WTC11 (cell line): Measurements from ENCODE around the gene IL1RN. TPM values are rescaled to one million over a fixed set of nuclear protein-coding genes. Genes with fewer than 3 reads are reported as not detected.
A peak's percentile ranks its signal among the peaks of the same experiment; 100 is the strongest.

Experiments used
- ATAC-seq: fragments of 200-7000 bp; cut with Tn5 transposase; 2 replicates; pipeline ENCODE4 v1.10.0; 2021; ENCODE audit warnings: mild to moderate bottlenecking, moderate library complexity
- CTCF ChIA-PET: fragments of 300-600 bp; sonication (Branson Sonifier 250); formaldehyde crosslinking; loops from one replicate; lab custom pipeline; 2021; ENCODE audit warnings: antibody characterized with exemption; lab: Charles Lee
- POLR2A ChIA-PET: fragments of 350-600 bp; sonication (Branson Sonifier 250); formaldehyde crosslinking; loops from one replicate; lab custom pipeline; 2021; ENCODE audit warnings: antibody characterized with exemption; lab: Charles Lee
- DNase-seq: peaks from one replicate; pipeline ENCODE4 v3.0.0; 2021; ENCODE audit warnings: low spot score
- H3K27ac Mint-ChIP-seq: 2 replicates; pipeline ENCODE4 v1.8.0; 2021; ENCODE audit warnings: mixed read lengths
- H3K27me3 Mint-ChIP-seq: 2 replicates; pipeline ENCODE4 v1.8.0; 2021; ENCODE audit warnings: low read depth, mild to moderate bottlenecking, moderate library complexity, mixed read lengths
- H3K36me3 Mint-ChIP-seq: 2 replicates; pipeline ENCODE4 v1.8.0; 2021; ENCODE audit warnings: mixed read lengths
- H3K4me1 Mint-ChIP-seq: 2 replicates; pipeline ENCODE4 v1.8.0; 2022; ENCODE audit warnings: mixed read lengths
- H3K4me3 Mint-ChIP-seq: 2 replicates; pipeline ENCODE4 v1.8.0; 2021; ENCODE audit warnings: mild to moderate bottlenecking, moderate library complexity, mixed read lengths
- H3K9me3 Mint-ChIP-seq: 2 replicates; pipeline ENCODE4 v1.8.0; 2021; ENCODE audit warnings: mixed read lengths
- ATF1 ChIP-seq: sonication (generic); formaldehyde crosslinking; IDR thresholded peaks from 2 replicates; pipeline ENCODE4 v1.8.1; 2023; ENCODE audit warnings: mild to moderate bottlenecking, moderate library complexity, missing genetic modification reagents
- CREM ChIP-seq: sonication (generic); formaldehyde crosslinking; IDR thresholded peaks from 2 replicates; pipeline ENCODE4 v1.8.1; 2022; ENCODE audit warnings: mild to moderate bottlenecking, missing genetic modification reagents, moderate library complexity
- EMX1 ChIP-seq: fragments of 250-450 bp; sonication (Bioruptor Pico); IDR thresholded peaks from 2 replicates; pipeline ENCODE4 v1.8.0; 2021; ENCODE audit warnings: mild to moderate bottlenecking
- ESRRA ChIP-seq: sonication (generic); formaldehyde crosslinking; IDR thresholded peaks from 2 replicates; pipeline ENCODE4 v1.8.1; 2022; ENCODE audit warnings: mild to moderate bottlenecking, missing genetic modification reagents, borderline replicate concordance
- NFE2L1 ChIP-seq: sonication (generic); formaldehyde crosslinking; IDR thresholded peaks from 2 replicates; pipeline ENCODE4 v1.8.1; 2023; ENCODE audit warnings: missing genetic modification reagents
- PRRX2 ChIP-seq: fragments of 250-450 bp; sonication (Bioruptor Pico); IDR thresholded peaks from 2 replicates; pipeline ENCODE4 v1.8.0; 2021; ENCODE audit warnings: mild to moderate bottlenecking
- SMAD4 ChIP-seq: sonication (generic); formaldehyde crosslinking; IDR thresholded peaks from 2 replicates; pipeline ENCODE4 v1.8.0; 2022; ENCODE audit warnings: mild to moderate bottlenecking, missing genetic modification reagents
- SOX15 ChIP-seq: fragments of 250-450 bp; sonication (Bioruptor Pico); IDR thresholded peaks from 2 replicates; pipeline ENCODE4 v1.9.0; 2021; ENCODE audit warnings: mild to moderate bottlenecking
- ZNF138 ChIP-seq: sonication (generic); formaldehyde crosslinking; conservative IDR thresholded peaks from 2 replicates; pipeline ENCODE4 v1.8.1; 2022; ENCODE audit warnings: mild to moderate bottlenecking, moderate library complexity, missing genetic modification reagents
- ZNF317 ChIP-seq: sonication (generic); formaldehyde crosslinking; IDR thresholded peaks from 2 replicates; pipeline ENCODE4 v1.8.1; 2023; ENCODE audit warnings: low read depth, mild to moderate bottlenecking, moderate library complexity, missing genetic modification reagents, borderline replicate concordance
- ZNF671 ChIP-seq: fragments of 250-450 bp; sonication (Bioruptor Pico); IDR thresholded peaks from 2 replicates; pipeline ENCODE4 v1.8.0; 2021; ENCODE audit warnings: mild to moderate bottlenecking
- total RNA-seq: library from RNA; stranded (reverse); gene quantifications from 3 replicates; pipeline ENCODE4 v1.2.3, GENCODE V29; 2021
- TF ChIP-seq, protein P1 (sequence below): sonication (generic); formaldehyde crosslinking; IDR thresholded peaks from 2 replicates; pipeline ENCODE4 v1.8.0; 2023; ENCODE audit warnings: missing genetic modification reagents, mild to moderate bottlenecking, borderline replicate concordance
- TF ChIP-seq, protein P2 (sequence below): sonication (generic); formaldehyde crosslinking; IDR thresholded peaks from 2 replicates; pipeline ENCODE4 v1.8.0; 2022; ENCODE audit warnings: missing genetic modification reagents
- TF ChIP-seq, protein P3 (sequence below): sonication (generic); formaldehyde crosslinking; IDR thresholded peaks from 2 replicates; pipeline ENCODE4 v1.8.0; 2022; ENCODE audit warnings: mild to moderate bottlenecking, missing genetic modification reagents
- TF ChIP-seq, protein P4 (sequence below): sonication (generic); formaldehyde crosslinking; IDR thresholded peaks from 2 replicates; pipeline ENCODE4 v1.8.0; 2023; ENCODE audit warnings: missing genetic modification reagents
- TF ChIP-seq, protein P5 (sequence below): fragments of 250-450 bp; sonication (Bioruptor Pico); conservative IDR thresholded peaks from 2 replicates; pipeline ENCODE4 v1.9.0; 2021; ENCODE audit warnings: mild to moderate bottlenecking
- TF ChIP-seq, protein P6 (sequence below): sonication (generic); formaldehyde crosslinking; IDR thresholded peaks from 2 replicates; pipeline ENCODE4 v1.8.1; 2022; ENCODE audit warnings: missing genetic modification reagents, borderline replicate concordance

IL1RN gene
- total RNA-seq, 1 experiment from 2014 or later = not detected

DNA sequence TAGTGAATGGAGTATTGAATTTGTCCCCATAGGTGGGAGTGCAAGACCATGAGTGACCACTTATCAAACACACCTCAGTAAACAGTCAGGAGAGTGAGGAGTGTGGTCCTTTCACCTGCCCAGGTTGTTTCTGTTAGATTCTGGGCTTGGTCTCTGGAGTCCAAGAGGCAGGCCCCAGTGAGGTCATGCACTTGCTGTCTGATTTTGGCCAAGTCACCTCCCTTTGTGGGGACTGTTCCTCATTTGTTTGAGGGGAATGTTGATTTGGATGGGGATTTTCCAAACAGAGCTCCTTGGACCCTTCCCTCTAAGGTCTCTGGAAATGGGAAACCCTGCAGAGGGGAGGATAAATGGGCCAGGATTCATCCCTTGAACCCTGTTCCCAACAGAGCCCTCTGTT lies 7.3 kb downstream of the IL1RN start:
- ChIA-PET POLR2A (no interaction called here), CTCF (interaction anchor here (4.5 to 5.2 kb wide), 2 partner anchors 56 to 65 kb away, joined by 68 to 155 read pairs; no protein-coding TSS in a partner anchor)
- ATAC-seq (no peak), DNase-seq (no peak)
- no peaks in the 10 kb centered on the region for H3K27me3 Mint-ChIP-seq
- TF ChIP-seq SMAD4 (CRISPR knock-in tag) = no peak
- no peak for TF ChIP-seq ESRRA (CRISPR knock-in tag)
- TF ChIP-seq PRRX2 (CRISPR knock-in tag) = no peak
- TF ChIP-seq, protein P1, sequence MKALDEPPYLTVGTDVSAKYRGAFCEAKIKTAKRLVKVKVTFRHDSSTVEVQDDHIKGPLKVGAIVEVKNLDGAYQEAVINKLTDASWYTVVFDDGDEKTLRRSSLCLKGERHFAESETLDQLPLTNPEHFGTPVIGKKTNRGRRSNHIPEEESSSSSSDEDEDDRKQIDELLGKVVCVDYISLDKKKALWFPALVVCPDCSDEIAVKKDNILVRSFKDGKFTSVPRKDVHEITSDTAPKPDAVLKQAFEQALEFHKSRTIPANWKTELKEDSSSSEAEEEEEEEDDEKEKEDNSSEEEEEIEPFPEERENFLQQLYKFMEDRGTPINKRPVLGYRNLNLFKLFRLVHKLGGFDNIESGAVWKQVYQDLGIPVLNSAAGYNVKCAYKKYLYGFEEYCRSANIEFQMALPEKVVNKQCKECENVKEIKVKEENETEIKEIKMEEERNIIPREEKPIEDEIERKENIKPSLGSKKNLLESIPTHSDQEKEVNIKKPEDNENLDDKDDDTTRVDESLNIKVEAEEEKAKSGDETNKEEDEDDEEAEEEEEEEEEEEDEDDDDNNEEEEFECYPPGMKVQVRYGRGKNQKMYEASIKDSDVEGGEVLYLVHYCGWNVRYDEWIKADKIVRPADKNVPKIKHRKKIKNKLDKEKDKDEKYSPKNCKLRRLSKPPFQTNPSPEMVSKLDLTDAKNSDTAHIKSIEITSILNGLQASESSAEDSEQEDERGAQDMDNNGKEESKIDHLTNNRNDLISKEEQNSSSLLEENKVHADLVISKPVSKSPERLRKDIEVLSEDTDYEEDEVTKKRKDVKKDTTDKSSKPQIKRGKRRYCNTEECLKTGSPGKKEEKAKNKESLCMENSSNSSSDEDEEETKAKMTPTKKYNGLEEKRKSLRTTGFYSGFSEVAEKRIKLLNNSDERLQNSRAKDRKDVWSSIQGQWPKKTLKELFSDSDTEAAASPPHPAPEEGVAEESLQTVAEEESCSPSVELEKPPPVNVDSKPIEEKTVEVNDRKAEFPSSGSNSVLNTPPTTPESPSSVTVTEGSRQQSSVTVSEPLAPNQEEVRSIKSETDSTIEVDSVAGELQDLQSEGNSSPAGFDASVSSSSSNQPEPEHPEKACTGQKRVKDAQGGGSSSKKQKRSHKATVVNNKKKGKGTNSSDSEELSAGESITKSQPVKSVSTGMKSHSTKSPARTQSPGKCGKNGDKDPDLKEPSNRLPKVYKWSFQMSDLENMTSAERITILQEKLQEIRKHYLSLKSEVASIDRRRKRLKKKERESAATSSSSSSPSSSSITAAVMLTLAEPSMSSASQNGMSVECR = no peak
- TF ChIP-seq, protein P2, sequence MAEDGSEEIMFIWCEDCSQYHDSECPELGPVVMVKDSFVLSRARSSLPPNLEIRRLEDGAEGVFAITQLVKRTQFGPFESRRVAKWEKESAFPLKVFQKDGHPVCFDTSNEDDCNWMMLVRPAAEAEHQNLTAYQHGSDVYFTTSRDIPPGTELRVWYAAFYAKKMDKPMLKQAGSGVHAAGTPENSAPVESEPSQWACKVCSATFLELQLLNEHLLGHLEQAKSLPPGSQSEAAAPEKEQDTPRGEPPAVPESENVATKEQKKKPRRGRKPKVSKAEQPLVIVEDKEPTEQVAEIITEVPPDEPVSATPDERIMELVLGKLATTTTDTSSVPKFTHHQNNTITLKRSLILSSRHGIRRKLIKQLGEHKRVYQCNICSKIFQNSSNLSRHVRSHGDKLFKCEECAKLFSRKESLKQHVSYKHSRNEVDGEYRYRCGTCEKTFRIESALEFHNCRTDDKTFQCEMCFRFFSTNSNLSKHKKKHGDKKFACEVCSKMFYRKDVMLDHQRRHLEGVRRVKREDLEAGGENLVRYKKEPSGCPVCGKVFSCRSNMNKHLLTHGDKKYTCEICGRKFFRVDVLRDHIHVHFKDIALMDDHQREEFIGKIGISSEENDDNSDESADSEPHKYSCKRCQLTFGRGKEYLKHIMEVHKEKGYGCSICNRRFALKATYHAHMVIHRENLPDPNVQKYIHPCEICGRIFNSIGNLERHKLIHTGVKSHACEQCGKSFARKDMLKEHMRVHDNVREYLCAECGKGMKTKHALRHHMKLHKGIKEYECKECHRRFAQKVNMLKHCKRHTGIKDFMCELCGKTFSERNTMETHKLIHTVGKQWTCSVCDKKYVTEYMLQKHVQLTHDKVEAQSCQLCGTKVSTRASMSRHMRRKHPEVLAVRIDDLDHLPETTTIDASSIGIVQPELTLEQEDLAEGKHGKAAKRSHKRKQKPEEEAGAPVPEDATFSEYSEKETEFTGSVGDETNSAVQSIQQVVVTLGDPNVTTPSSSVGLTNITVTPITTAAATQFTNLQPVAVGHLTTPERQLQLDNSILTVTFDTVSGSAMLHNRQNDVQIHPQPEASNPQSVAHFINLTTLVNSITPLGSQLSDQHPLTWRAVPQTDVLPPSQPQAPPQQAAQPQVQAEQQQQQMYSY = no peak
- TF ChIP-seq, protein P3, sequence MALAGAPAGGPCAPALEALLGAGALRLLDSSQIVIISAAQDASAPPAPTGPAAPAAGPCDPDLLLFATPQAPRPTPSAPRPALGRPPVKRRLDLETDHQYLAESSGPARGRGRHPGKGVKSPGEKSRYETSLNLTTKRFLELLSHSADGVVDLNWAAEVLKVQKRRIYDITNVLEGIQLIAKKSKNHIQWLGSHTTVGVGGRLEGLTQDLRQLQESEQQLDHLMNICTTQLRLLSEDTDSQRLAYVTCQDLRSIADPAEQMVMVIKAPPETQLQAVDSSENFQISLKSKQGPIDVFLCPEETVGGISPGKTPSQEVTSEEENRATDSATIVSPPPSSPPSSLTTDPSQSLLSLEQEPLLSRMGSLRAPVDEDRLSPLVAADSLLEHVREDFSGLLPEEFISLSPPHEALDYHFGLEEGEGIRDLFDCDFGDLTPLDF (CRISPR knock-in tag) = no peak
- H3K9me3 Mint-ChIP-seq = no peaks in the 10 kb centered on the region
- no peaks in the 10 kb centered on the region for H3K4me1 Mint-ChIP-seq
- H3K4me3 Mint-ChIP-seq = no peak overlapping the region
- H3K36me3 Mint-ChIP-seq = no peaks in the 10 kb centered on the region
- H3K27ac Mint-ChIP-seq = no peak overlapping the region

DNA sequence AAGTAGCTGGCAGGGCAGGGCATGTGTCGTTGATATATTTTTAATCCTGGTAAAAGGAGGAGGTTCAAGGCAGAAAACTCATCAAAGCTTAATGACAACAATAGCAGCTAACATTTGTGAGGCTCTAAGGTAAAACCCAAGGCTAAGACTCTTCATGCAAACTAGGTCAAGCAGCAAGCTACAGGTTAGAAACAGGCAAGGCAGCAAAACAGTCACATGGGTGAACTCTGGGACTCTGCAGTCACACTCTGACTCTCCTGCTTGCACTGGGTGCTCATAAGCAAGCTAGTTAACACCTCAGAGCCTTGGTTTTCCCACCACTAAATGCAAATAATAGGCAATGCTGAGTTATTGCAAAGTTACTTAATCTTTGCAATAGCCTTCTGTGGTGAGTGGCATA lies 7.9 kb downstream of the IL1RN start:
- ChIA-PET POLR2A (no interaction called here), CTCF (interaction anchor here (4.5 to 5.2 kb wide), 2 partner anchors 56 to 64 kb away, joined by 68 to 155 read pairs; no protein-coding TSS in a partner anchor)
- H3K4me3 Mint-ChIP-seq = no peak overlapping the region
- no peaks in the 10 kb centered on the region for H3K4me1 Mint-ChIP-seq
- H3K27me3 Mint-ChIP-seq = no peaks in the 10 kb centered on the region
- ATAC-seq = no peak
- DNase-seq = no peak
- TF ChIP-seq ATF1 (CRISPR knock-in tag) (no peak), ZNF671 (no peak)
- no peaks in the 10 kb centered on the region for H3K36me3 Mint-ChIP-seq
- no peak overlapping the region for H3K27ac Mint-ChIP-seq
- no peaks in the 10 kb centered on the region for H3K9me3 Mint-ChIP-seq

DNA sequence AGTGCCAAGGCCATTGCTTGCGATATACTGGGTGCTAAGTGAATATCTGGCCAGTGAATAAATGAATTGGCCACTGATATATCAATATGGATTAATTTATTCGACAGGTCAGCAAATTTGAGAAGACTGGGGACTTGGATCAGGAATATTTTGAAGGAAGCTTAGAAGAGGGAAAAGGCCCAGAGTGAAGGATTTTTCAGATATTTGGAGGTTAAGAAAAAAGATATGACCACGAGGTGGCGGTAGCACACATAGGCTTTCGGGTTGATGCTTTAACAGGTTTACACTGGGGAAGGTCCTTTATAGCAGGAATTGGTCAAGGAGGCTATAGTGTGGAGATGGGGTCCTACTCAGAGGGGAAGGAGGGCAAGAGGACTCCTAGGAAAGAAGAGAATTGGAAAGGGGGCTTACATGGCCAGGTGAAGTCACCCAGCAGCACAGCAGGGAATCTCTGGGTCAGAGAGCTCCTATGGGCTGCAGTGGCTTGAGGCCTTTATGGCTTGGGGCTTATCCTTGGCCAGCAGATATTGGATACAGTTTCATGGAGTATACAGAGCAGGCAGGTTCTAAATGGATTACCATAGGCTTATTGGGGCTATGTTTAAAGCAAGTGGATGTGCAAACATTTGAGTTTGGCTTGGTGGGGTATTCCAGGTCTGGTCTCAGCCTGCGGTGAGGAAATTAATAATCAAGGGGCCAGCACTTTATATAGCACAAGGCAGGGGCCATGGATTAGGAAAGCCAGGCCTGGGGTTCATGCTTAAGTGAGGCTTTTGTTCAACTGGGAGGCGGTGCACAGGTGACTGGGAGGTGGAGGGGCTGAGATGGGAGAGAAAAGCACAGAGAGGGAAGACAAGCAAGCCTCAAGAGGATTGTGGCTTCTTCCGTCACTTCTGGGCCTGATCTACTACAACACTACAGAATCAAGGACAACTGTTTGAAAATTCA lies 9.7 kb downstream of the IL1RN start:
- no peaks in the 10 kb centered on the region for H3K4me1 Mint-ChIP-seq
- no peak overlapping the region for H3K4me3 Mint-ChIP-seq
- H3K27me3 Mint-ChIP-seq = no peaks in the 10 kb centered on the region
- H3K27ac Mint-ChIP-seq = no peak overlapping the region
- no peaks in the 10 kb centered on the region for H3K36me3 Mint-ChIP-seq
- POLR2A ChIA-PET = interaction anchor here (0.7 kb wide), 1 partner anchor 134 kb away, joined by 3 read pairs; no protein-coding TSS in a partner anchor
- ATAC-seq = peak; percentile 67
- DNase-seq = peak; percentile 17
- H3K9me3 Mint-ChIP-seq = no peaks in the 10 kb centered on the region
- CTCF ChIA-PET = interaction anchor here (0.7 to 5.2 kb wide), 29 partner anchors 8 to 246 kb away, joined by 3 to 155 read pairs (median 4); partner anchors contain the start of gene PSD4
- TF ChIP-seq, protein P4, sequence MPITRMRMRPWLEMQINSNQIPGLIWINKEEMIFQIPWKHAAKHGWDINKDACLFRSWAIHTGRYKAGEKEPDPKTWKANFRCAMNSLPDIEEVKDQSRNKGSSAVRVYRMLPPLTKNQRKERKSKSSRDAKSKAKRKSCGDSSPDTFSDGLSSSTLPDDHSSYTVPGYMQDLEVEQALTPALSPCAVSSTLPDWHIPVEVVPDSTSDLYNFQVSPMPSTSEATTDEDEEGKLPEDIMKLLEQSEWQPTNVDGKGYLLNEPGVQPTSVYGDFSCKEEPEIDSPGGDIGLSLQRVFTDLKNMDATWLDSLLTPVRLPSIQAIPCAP (CRISPR knock-in tag) = no peak
- TF ChIP-seq ZNF317 (CRISPR knock-in tag) (no peak), NFE2L1 (CRISPR knock-in tag) (no peak), SOX15 (CRISPR knock-in tag) (no peak), ZNF138 (CRISPR knock-in tag) (no peak), EMX1 (CRISPR knock-in tag) (no peak), CREM (CRISPR knock-in tag) (no peak)
- TF ChIP-seq, protein P5, sequence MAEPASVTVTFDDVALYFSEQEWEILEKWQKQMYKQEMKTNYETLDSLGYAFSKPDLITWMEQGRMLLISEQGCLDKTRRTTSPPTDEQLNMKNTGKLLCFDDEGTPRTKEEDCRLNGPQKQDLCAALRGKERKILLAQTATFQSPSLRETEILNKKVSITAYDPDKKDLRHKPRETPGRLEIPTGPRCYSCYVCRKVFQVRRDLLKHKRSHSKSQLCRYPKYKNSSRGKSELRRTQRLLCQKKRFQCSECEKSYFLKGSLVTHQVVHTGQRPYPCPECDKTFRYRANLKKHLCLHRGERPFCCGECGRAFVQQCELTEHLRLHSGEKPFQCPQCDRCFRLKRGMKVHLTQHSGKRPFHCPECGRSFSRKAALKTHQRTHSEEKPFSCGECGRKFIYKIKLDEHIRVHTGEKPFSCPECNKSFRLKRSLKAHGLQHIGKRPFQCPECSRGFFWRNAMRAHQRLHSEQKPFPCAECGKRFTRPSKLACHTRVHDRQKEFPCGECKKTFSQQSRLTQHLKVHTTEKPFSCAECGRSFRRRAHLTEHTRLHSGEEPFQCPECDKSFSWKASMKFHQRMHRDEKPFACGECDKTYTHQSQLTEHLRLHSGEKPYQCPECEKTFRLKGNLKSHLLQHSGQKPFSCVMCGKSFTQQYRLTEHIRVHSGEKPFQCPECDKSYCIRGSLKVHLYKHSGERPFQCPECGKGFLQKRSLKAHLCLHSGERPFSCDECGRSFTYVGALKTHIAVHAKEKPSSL (CRISPR knock-in tag) = no peak
- TF ChIP-seq, protein P6, sequence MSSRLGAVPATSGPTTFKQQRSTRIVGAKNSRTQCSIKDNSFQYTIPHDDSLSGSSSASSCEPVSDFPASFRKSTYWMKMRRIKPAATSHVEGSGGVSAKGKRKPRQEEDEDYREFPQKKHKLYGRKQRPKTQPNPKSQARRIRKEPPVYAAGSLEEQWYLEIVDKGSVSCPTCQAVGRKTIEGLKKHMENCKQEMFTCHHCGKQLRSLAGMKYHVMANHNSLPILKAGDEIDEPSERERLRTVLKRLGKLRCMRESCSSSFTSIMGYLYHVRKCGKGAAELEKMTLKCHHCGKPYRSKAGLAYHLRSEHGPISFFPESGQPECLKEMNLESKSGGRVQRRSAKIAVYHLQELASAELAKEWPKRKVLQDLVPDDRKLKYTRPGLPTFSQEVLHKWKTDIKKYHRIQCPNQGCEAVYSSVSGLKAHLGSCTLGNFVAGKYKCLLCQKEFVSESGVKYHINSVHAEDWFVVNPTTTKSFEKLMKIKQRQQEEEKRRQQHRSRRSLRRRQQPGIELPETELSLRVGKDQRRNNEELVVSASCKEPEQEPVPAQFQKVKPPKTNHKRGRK (CRISPR knock-in tag) = no peak
